GM18505 (cell line): ENCODE results near the gene CRIP1.

Source experiments
- ATAC-seq: cut with Tn5 transposase; IDR thresholded peaks from one replicate; pipeline ENCODE4 v1.9.1; 2021; ENCODE audit not compliant: unreplicated experiment
- POLR2A ChIP-seq: IDR thresholded peaks from 4 replicates; pipeline ENCODE4 v1.6.1; 2011; ENCODE audit warnings: borderline replicate concordance; ENCODE audit not compliant: insufficient read depth, insufficient read length; ENCODE audit errors: extremely low read depth

Gene CRIP1, protein sequence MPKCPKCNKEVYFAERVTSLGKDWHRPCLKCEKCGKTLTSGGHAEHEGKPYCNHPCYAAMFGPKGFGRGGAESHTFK

DNA sequence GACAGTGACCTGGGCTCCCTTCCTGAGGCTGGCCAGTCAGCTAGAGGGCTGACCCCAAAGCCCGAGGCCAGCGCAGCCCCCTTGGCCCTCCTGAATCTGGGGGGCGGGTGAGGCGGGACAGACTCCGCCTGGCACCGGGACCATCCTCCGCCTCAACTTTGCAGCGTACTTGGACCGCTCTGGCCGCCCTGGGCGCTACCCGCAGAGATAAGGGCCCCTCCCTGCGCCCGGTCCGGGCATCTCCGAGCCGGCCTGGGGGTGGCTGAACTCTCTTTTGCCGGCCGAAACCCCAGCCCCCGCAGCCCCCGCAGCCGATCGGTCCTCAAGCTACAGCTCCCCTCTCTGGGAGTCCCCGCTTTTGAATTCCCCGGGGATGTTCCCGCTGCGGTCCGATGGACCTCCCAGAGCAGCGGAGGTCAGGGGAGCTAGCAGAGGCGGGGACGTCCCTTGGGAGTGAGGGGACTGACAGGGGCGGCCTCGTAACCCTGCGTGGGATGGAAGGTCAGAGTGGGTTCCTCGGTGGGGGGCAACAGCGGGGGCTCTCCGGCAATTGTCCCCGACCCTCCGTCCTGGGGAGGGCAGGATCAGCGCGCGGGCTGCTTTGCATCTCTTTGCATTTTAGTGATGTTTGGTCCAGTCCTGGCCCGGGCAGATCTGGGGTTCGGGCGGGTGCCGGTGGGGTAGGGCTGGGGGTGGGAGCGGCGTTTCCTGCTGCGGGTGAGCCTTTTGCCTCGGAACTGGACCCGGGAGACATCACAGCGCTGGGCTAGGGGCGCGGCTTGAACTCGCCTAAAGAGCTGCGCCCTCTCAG, at the start of gene CRIP1:
Gene CRIP1 (plus strand): TSS at position 724 of the 811 bp plus-strand sequence. CDS start 374 bp downstream, outside the sequence.
- ATAC-seq: no peak
- TF ChIP-seq POLR2A: peak; percentile 3

DNA sequence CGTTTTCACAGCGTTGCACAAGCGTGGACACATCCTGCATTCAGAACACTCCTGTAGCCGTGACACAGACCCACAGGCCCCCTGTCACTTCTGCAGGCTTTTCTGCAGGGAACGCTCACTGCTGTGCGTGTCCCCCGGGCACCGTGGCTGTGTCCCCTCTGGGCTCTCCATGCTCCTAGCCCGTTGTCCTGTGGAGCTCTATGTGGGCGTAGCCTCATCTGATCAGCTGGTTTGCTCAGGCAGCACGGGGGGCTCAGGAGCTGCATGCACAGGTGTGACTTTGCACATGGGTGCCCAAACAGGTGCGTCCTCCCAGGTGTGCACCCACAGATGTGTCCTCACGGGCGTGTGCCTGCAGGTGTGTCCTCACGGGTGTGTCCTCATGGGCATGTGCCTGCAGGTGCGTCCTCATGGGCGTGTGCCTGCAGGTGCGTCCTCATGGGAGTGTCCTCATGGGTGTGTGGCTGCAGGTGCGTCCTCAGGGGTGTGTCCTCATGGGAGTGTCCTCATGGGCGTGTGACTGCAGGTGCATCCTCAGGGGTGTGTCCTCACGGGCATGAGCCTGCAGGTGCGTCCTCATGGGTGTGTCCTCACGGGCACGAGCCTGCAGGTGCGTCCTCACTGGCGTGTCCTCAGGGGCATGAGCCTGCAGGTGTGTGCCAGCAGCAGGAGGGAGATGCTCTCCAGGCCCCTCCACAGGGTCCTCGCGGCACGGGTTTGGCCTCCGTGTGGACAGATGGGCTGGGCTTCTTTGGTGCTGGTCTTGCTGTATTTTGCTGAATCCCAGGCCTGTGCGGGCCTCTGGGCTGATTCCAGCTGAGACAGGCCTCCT, 49.6 kb upstream of the CRIP1 start:
- no peak for TF ChIP-seq POLR2A
- no peak for ATAC-seq

DNA sequence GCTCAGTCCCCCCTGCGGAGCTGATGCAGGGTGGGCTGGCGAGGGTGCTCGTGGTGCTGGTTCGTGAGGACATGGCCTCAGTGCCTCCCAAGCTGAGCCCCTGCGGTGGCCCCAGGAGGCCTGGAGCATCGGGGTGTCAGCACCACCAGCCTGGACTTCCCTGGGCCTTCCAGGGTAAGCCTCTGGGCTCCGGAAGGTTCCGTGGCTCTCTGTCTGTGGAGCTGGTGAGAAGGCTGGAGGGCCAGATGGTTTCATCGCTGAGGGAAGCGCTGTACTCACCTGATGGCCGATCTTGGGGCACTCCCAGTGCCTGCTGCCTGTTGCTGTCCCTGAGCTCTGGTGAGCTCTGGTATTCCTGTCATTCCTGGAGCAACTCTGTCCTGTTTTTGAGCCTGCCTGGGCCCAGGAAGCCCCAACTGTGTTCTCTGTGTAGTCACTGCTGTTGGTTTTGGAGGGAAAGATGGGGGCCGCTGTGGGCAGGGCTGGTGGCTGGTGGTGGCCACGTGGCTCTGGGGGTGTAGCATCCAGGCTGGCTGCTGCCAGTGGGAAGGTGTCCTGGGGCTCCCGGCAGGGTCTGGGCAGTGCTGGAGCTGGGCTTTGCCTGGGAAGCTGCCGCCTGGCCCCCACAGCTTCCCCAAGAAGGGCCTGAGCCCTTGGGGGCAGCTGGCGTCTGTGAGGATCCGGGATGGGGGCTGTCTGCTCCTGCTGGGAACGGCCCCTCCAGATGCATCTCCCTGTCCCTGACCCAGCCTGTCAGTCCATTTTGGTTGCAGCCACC, 48.8 kb upstream of the CRIP1 start:
- ATAC-seq: no peak
- TF ChIP-seq POLR2A: no peak

DNA sequence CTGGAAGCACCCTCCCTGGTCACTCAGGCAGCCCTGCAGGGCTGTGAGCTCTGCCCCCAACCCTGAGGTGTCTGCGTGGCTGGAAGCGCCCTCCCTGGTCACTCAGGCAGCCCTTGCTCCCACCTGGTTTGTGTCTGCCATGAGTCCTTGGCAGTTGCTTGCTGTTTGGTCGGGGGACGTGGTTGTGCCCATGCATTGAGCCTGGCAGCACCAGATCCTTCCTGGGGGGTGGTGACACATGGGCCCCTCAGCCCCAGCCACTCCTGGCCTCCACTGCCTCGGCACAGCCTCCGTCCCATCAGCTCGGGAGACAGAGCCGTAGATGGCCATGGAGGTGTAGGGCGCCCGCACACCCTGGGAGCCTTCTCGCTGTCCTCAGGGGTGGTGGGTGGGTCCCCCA, 47.5 kb upstream of the CRIP1 start:
- TF ChIP-seq POLR2A: no peak
- no peak for ATAC-seq

DNA sequence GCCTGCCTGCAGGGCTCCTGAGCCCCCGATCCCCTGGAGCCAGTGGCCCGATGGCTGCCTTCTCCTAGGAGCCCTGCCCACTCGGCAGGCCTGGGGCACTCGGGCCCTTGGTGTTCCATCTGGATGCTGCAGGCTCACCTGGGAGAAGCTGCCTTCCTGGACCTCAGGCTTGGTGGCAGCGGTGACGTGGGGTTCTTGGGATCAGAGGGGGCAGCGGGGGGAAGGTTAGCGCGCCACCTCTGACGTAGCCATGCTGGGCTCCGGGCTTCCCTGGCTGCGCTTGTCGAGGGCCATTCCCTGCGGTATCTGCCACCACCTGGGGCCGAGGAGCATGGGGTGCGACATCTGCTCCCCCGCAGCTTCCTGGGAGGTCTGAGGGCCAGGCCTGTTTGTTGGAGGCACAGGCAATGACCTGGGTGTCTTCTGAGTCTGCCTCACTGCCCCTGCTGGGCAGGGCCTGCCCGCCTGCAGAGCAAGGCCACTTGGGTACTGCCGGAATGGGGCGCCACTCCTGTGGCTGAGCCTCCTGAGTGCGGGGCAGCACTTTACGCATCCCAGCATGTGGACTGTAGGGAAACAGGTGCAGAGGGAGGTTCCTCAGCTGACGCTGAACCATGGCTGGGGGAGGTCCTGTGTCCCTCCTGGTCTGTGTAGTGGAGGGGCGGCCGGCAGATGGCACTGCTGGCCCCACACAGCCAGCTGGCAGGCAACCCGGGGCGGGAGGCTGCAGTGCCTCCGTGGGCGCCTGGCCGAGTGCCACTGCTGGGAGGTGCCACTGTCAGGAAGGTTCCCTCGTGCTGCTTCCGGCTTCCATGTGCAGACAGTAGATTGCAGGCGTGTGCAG, 46.8 kb upstream of the CRIP1 start:
- TF ChIP-seq POLR2A: no peak
- no peak for ATAC-seq

DNA sequence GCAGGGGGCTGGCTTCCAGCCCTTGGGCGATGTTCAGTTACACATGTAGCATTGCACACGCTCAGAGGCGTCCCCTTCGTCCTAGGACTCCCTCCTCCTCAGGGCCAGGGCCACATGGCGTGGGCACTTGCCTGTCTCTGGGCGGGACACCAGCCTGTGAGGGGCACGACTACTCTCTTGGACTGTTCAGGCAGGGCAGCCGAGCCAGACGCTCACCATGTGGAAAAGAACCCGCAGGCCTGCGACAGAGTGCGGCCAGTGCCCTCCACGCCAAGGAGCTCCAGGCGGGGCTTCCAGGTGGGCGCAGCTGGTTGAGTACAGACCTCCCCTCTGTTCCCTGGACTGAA, 46.2 kb upstream of the CRIP1 start:
- TF ChIP-seq POLR2A: no peak

DNA sequence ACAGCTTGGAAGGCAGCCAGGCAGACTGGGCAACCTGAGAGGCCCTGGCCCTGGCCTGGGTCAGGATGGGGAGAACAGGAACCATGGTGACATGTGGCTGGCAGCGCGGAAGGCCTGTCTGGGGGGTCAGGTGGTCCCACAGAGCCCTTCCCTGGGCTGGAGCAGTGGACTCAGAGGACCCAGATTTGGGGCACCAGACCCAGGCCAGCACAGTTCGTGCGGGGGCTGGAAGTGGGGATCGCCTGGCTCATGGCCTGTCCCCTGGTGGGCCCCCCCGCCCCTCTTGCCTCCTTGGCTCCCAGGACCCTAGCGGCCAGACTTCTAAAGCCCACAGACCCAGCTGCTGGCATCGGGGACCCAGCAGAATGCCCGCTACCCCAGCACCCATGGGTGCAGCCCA, 45.7 kb upstream of the CRIP1 start:
- ATAC-seq: no peak
- TF ChIP-seq POLR2A: no peak

More for the DNA sequence above, 46.2 kb upstream of the CRIP1 start:
- ATAC-seq: no peak

DNA sequence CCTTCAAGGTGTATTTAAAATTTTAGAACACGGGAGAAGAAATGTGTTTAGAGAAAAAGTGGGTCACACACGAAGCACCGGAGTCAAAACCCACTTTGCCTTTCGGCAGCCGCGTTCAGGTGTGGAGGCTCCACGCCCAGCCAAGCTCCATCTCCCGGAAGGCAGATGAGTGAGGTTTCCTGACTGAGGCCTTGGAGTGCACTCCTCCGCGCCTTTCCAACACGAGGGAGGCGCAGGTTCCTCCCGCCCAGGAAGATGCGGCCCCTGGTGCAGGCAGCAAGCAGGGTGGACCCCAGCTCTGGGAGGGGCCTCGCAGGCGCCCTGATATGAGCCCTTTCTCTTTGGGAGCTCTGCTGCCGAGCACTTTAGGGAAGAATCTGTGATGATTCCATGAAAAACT, 44.6 kb upstream of the CRIP1 start:
- no peak for ATAC-seq
- no peak for TF ChIP-seq POLR2A

DNA sequence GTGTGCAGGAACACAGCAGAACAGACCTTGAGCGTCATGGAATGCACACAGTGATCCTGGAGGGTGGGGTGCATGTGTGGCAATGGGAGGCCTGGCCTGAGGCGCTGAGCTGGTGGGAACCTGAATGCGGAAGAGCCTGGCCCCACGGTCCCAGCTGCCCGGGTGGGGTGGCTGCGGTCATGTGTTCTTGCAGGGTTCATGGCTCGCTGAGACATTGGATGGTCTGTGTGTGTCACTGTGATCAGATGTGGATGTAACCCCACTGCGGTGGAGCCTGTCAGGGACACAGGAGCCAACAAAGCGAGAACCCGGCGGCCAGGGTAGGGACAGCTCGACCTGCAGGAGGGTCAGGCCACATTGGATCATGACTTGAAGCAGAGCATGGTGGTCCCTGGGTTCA, 43.9 kb upstream of the CRIP1 start:
- no peak for ATAC-seq
- no peak for TF ChIP-seq POLR2A

DNA sequence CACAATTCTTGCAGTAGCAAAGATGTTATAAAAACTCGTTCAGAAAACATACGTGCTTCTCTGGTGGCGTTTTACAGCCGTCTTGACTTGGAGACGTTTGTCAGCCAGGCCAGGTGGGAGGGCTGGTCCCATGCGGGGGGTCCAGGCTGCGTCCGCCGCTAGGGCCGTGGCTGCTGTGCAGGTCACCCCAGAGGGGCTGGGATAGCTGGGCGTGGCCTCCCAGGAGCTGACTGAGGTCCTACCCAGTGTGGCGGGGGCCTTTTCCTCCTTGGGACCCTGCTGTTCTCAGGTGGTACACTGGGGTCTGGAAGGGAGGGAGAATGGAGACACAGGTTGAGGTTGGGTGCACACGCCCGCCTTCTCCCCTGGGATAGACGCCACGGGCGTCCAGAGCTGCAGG, 41.8 kb upstream of the CRIP1 start:
- no peak for TF ChIP-seq POLR2A
- ATAC-seq: no peak

DNA sequence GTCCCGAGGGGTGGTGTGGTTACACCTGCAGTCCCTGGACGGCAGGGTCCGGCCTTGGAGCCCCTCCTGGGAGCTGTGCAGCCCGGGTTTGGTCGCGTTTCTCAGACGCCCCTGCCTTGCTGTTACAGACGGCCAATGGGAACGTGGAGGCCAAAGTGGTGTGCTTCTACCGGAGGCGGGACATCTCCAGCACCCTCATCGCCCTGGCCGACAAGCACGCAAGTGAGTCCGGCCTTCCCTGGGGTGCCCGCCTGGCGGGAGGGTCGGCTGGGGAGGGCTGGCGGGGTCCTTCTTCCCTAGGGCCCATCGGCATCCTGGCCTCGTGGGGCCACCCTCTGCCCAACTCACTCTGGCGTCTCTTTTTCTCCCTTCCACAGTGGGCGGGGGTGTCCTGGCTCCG, 41.4 kb upstream of the CRIP1 start:
- TF ChIP-seq POLR2A: no peak
- ATAC-seq: no peak
